HG03354 (cell line): Measurements from ENCODE around the gene KIRREL3.

Experiments
- ATAC-seq: cut with Tn5 transposase; IDR thresholded peaks from one replicate; pipeline ENCODE4 v1.9.1; 2021; ENCODE audit warnings: mild to moderate bottlenecking; ENCODE audit not compliant: unreplicated experiment, poor library complexity, severe bottlenecking

Gene KIRREL3

DNA sequence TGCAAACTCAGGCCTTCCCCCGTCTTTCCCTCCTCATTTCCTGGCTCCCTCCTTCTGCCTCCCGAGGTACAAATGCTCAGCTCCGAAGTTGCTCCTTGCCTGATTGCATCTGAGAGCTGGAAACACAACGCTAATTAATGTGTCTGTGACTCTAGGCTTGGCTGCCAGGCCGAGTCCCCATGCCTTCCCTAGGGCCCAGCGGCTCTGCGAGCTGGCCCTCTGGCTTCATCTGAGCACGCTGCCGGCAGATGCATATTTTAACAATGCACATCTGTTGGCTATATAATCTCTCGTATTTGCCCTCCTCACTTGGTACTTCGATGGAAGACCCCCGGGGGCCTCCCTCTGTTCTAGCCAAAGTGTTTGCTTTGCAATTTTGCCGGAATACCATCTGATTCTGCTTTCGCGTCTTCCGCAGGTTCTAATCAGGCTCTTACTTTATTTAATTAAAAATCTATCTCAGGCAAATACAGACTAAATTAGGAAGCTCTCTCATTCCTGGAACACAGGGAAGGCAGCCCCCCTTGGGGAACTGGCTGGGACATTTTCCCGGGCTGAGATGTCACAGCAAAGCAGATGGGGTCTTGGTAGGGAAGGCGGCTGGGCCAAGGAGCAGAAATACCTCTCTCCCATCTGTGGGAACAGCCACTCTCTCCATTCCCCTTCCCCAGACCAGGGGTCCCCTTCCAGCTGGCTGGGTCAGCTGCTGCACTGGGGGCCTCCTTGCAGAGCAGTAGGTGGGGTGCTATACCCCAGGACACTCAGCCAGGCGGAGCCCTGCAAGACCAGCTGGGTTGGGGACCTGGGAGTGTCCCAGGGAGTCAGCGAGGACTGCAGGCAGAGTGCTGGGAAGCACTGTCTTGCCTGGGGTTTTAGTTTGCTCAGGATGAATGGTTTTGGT, 482.2 kb downstream of the KIRREL3 start:
- no peak for ATAC-seq

DNA sequence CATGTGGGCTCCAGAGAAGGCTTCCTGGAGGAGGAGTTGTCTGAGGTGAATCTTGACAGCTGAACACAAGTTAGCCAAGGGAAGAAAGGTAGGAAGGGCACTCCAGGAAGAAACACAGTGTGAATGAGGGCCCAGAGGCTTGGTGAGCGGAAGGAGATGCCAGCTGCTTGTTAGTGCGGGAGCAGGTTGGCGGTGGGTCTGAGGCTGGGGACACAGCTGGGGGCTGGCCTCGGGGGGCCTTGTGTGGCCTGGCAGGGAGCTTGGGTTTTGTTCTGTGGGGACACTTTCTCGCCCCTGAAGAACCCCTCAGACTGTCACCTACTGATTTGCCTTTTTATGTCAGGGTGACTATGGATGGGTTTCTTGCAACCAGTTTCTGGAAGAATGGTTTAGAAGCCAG, 485.1 kb downstream of the KIRREL3 start:
- ATAC-seq = no peak

DNA sequence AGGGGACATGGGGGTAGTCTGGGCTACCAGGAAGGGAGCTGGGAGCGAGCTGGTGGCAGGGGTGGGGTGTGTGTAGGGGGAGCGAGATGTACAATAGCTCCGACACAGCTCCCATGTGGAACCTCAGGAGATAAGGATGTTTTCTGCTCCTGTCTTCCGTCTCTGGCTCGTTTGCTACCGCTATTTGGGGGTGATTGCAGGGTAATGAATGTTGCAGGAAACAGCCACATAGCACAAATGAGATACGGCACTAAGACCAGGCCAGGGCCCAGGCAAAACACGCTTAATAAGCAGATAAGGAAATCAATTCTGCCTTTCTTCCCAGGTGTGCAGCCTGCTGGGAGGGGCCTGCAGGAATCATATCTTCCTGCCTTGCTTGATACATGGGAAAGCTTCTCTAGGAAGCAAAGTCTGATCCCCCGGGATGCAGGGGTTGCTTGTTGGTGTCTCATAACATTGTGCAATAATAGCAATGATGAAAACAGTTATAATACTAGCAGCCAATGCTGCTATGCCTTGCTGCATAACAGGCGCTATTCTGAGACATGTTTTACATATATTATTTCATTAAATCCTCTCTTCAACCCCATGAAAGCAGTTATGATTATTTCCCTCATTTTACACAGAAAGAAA, 486.4 kb downstream of the KIRREL3 start:
- no peak for ATAC-seq

DNA sequence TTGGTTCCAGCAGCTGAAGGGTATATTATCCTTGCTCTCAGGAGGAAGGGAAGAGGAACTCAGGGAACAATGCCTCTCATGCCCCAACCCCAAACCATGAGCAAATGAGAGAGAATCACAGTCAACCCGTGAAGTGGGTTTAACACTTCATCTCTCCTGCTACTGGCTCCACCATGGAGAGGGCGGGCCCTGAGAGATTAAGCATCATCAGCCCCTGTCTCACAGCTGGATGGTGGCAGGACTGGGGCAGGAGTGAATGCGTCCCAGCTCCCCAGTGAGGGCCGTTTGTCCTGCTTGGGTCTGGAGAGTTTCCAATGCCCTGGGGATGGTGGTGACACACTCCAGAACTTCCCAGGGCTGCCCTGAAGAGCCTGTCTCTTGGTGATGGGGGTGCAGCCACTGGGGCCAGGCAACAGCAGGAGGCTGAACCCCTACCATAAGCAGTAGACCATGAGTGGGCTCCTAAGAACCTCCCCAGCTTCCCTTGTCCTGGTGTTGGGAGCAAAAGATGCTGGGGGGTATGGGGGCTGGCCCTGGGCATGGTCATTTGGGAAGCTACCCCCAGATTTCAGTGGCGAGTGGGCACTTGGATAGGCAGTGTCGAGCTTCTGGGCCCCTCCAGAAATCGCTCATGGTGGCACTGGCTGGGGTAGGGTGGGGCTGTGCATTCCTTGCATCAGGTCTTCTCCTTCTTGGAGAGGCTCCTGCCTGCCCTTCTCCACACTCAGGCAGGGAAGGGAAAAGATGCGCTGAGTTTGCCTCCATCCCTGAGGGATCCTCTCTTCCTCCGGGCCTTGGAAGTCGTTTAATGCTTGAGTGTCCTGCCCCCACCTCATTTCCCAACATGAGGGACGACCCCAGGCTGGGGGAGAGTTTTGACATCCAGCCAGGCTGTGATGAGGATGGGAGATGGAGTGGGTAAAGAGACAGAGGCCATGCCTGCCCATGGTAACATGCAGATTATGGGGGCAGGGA, 487.5 kb downstream of the KIRREL3 start:
- no peak for ATAC-seq

DNA sequence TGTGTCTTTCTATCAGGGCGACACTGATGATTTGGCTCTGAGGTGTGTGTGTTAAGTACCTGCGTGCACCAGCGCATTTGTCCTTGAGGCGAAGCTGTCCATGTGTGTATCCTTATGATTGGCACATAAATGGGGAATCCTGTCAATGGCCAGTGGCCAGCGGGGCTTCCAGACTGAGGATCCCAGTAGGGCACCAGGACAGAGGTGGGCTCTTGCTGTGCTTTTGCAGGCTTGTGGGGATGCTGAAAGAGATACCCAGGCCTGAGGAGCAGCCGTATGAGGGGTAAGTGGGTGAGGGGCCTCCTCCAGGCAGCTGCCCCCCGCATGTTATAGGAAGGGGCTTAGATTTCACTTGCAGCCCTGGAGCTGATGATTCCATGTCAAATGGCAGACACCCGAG, 488.3 kb downstream of the KIRREL3 start:
- no peak for ATAC-seq

DNA sequence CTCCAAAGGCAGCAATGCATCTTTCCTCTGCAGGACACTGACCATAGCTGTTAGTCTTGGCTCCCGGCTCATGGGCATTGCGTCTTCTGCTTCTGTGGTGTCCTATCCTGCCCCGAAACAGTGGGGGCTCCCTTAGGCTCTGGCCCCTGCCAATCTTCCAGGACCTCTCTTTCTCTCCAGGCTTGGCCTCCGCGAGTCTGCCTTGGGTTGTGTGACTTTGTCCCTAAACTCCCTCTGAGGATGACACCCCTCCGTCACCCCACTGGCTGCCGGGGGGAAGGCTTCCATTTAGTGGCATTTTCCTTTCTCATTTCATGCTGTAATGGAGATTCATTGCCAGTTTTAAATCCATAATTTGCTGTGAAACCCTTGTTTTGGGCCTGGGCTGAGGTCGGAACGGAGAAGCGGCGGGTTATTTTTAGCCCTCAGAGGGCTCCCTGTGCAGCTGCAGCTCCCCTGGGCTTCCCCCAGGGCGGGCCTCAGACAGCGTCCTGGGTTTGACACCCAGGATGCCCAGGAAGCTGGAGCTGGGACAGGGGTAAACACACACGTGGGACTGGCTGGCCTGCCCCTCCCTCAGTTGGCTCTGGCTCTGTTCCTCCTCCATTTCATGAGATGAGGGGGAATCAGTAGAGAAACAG, 489.0 kb downstream of the KIRREL3 start:
- no peak for ATAC-seq

DNA sequence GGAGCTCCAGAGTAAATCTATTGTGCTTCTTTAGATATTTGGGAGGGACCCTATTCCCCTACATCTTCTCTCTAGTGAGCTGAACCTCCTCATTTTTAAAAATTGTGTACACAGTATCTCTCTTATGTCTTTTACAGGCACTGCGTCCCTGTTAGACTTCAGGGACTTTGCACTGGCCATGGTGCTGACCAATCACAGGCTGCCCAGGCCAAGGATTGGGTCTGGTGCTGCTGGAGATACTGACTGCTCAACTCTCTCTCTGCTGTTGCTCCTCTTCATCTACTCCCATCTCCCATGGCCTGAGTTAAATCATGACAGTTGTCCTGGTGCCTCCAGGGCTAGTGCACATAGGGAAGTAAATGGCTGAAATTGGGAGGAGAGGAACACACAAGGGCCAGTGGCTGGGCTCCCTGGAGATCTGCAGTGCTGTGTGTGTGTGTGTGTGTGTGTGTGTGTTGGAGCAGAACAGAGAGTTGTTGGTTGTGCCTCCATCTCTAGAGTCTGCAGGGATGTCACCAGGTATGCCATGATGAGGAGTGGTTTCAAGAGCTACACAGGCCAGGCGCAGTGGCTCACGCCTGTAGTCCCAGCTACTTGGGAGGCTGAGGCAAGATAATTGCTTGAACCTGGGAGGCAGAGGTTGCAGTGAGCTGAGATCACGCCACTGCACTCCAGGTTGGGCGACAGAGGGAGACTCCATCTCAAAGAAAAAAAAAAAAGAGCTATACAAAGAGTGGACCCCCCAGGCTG, 489.8 kb downstream of the KIRREL3 start:
- ATAC-seq = no peak

DNA sequence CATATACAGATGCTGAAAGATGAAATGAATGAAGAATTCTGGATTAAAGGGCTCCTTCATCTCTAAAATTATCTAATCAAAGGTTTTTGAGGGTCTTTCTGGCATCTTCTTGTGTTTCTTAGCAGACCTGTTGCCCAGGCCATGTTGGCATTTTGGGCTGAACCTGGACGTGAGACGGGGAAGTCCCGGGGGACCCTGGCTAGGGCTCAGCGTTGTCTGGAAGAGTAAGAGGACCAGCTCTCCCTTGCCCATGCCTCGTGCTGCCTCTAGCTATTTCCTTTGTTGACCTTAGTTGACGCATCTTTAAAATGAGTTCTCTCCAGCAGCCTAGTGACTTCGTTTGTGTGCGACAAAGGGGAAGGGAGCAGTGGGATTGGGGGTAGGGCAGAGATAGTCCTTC, 492.9 kb downstream of the KIRREL3 start:
- ATAC-seq = no peak

DNA sequence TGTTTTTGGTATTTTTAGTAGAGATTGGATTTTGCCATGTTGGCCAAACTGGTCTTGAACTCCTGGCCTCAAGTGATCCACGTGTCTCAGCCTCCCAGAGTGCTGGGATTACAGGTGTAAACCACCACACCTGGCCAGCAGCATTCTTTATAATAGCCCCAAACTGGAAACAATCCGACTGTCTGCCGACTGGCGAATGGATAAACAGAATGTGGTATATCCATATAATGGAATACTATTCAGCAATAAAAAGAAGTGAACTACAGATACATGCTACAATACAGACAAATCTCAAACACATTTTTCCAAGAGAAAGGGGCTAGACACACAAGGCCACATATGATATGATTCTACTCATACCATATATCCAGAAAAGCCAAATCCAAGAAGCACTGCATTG, 493.8 kb downstream of the KIRREL3 start:
- no peak for ATAC-seq

DNA sequence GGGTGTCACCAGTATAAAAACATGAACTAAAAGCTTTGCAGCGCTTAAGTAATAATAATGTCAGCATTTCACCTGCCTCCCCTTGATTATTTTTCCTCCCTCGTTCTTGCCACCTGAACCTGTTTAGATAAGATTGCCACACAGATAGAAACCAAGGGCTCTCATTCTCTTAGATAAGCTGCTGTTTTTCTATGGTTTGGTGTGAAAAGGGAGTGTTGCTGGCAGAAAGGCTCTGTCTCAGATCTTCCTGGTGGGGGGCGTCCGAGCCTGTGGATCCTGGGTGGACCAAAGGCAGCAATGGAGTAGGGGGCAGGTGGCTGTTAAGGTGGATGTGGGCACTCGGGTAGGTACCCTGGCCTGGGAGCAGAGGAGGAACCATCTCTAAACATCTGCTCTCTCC, 497.6 kb downstream of the KIRREL3 start:
- no peak for ATAC-seq

DNA sequence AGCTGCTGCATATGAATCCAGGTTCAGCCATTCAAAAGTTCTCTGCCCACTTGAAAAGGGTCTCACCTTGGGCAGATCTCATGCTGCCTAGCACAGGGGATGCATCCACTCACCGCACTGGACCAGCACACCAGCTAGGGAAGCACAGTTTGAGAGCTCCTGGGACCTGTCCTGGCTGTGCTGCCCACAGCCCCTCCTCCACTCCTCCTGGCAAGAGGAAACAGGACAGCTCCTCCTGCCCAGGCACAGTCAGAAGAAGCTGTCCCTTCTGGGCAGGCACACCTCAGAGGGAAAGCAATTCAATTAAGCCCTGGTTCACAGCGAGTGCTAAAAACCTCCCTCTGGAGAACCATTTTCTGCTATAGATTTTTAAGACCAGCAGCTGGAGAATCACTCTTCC, 498.4 kb downstream of the KIRREL3 start:
- ATAC-seq = no peak

DNA sequence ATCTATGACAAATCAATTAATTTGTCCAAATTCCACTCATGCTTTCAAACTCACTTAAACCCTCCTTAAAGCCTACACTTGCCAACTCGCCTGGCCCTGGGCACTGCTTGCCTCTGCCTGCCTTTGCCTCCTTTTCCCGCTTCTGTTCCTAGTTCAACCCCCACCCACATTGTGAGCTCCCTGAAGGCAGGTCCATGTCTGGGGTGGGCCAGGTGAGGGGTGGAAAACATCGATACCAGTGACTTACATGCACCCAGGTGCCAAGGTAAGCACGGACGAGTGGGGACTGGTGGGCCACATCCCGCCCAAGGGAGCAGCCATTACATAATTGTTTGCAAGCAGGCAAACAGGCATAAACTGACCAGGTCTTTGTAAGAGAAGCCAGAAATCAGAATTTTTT, 498.9 kb downstream of the KIRREL3 start:
- no peak for ATAC-seq

DNA sequence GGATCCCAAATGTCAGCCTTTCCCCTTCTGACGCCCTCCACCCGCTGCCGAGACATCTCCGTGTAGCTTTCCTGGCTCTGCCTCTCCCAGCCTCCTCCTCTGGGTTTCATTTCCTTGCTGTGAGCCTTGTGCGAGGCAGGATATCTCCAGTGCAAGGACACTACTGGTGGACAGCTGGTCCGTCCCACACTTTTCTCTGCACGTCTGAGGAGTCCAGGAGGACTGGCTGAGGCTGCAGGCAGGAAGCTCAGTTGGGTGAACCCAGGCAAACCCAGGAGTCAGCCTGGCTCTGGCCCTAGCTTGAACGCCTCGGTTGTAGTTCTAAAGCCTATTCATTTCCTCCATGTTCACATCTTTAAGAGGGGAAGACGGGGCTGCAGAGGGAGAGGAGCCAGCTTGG, 499.6 kb downstream of the KIRREL3 start:
- no peak for ATAC-seq

DNA sequence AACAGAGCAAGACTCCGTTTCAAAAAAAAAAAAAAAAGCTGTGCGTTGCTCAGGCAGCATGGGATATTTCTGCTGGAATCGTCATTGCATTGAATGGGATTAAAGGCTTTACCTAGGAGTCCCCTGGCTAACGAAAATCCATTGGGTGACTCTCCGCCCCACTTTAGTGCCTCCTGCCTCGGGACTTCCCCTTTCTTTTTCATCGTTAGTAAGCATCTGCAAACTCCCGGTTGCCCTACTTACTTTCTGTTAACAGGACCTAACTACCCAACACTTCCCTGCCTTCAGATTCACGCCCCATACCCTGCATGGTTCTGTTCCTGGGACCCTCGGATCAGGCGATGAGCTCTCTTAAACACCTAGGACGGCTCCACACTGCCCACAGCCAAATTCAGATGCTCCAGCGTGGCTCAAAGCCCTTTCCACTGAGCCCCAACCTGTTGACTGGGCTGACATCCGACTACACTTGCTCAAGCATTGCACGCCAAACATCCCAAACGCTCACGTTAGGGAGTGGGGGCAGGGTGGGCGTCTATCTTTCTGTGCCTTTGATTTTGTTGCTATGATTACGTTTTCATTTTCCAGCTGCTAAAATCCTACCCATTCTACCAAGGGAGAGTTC, 501.3 kb downstream of the KIRREL3 start:
- ATAC-seq = no peak

DNA sequence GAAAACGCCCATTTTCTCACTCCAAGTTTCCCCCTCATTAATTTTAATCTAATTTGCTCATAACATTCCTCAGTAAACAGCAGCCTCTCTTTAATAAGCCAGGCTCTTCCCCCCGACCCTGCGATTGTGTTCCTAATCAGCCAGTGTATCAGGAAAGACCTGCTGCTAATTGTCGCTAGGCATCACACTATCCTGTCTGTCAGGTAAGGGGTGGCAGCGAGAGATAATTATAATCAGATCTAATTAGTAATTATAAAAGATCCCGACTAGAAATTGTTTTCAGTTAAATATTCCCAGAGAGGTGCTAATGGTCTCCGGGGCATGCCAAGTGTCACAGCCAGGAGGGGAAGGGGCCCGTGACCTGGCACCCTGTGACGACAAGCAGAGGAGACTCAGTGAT, 502.3 kb downstream of the KIRREL3 start:
- ATAC-seq = no peak

DNA sequence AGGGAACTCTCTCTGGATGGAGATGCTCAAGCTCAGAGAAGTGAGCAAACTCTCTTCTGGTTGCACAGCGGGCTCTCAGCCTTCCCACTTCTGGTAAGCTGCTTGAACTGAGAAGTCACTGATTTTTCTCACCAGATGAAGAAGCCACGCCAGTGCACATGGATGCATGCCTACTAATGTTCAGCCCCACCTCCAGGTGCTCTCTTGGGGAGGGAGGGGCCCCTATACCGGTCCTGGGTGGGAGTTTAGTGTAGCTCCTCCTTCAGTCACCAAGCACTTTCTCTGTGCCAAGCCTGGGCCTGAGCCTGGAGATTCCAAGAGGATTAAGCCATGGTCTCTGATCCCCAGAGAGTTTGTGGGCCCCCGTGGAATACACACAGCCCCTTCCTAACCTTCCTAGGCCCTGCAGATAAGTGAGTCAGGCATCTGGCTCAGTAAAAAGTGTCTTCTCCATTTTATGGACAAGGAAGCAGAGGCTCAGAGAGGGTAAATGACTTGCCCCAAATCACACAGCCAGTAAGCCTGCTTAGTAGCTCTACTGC, 502.9 kb downstream of the KIRREL3 start:
- ATAC-seq = no peak

DNA sequence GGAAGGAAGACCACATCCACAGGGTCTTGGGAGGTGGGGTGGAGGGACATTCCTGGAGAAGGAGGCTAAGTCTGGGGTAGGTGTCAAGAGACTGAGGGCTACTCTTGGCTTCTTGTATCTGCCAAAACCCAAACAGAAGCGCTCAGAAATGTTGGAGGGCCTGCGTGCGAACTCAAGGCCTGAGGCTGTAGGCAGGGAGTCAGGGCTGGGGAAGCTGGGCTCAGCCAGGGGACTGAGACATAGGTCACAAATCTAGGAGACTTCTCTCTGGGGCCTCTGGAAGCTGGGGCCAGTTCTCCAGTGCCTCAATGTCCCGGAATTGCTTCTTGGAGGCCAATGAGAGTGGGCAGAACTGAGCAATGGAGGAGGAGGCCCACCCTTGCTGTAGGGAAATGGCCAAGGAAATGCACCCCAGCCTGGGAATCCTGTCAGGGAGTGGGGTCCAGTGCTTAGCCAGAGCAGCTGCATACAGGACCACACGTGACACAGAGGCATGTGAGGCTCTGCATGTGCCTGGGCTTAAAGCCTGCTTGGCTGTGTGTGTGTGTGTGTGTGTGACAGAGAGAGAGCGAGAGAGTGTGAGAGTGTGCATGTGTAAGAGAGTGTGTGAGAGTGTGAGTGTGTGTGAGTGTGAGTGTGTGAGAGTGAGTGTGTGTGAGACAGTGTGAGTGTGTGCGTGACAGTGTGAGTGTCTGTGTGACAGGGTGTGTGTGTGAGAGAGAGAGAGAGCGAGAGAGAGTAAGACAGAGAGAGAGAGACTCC, 503.8 kb downstream of the KIRREL3 start:
- ATAC-seq = no peak
